Sciatic nerve (tissue), 2 donors: ENCODE results near the gene MYO1E. TPM values are rescaled to one million over a fixed set of nuclear protein-coding genes. Genes with fewer than 3 reads are reported as not detected.

ENCODE experiments used
- ATAC-seq: fragments of 200-7000 bp; cut with Tn5 transposase; one replicate; pipeline ENCODE4 v1.9.1; 2020; ENCODE audit warnings: mild to moderate bottlenecking, moderate library complexity
- DNase-seq: peaks from one replicate; pipeline ENCODE4 v3.0.0-alpha.2; 2020; ENCODE audit warnings: low spot score
- intact Hi-C: fragments of 100-400 bp; cut with DNase I; formaldehyde crosslinking; loops from one replicate; pipeline ENCODE4 v1.14.2; 2022
- total RNA-seq: library from RNA; stranded (reverse); fragmentation: NEBNext Ultra II Directional; extraction: Animal tissue kit (Norgen Biotek cat#: 25700); gene quantifications from one replicate; pipeline ENCODE4 v1.2.1, GENCODE V29; 2021
- donor health status: DM: no; HTN: no; CAD: no.
- donor health status: DM: no; HTN: no; CAD: no.

Gene MYO1E
- total RNA-seq, 1 donor from 2014 or later = 146 TPM

DNA sequence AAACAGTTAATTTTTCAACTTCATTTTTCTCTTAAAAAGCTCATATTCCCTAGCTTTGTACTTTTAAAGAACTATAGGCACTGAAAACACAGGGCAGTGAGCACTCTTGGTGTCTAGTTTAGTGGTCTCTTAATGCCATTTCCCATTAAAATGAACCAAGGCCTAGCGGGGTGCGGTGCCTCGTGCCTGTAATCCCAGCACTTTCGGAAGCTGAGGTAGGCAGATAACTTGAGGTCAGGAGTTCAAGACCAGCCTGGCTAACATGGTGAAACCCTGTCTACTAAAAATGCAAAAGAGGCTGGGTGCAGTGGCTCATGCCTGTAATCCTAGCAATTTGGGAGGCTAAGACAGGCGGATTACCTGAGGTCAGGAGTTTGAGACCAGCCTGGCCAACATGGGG lies 120.5 kb downstream of the MYO1E start:
- intact Hi-C loops = no loop called here
- ATAC-seq (no peak), DNase-seq (no peak)

DNA sequence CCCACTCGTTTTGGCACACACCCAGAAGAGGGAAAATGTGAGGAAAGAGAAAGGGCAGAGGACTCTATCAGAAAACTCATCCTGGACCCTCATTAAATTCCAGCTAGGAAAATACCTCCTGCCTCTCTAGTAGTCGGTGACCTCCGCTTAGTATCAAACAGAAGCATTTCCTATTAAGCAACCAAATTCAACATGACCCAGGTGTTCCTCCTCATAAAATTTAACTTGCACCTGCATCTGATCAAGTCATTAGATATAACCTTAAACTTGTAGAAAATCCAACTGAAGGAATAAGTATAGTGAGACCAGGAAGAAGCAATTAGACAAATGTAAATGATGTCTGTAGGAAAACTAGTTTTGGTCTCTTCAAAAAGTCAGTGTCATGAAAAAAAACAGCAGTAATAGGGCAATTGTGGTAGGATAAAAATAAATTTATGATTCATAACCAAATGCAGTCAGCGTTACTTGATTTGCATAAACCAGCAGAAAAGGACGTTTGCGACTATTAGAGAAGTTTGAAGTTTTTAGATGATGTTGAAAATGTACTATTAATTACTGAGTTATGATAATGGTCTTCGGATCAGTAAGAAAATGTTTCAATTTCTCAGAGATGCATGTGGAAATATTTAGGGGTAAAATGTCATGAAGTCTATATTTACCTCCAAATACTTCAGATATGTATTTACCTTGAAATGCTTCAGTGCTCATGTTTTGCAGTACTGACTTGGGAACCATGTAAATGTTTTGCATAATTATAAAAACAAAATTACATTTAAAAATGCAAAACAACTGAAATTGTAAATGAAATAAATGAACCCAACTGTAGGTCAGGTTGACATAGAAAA lies 121.4 kb downstream of the MYO1E start:
- intact Hi-C loops = no loop called here
- ATAC-seq (no peak), DNase-seq (no peak)

DNA sequence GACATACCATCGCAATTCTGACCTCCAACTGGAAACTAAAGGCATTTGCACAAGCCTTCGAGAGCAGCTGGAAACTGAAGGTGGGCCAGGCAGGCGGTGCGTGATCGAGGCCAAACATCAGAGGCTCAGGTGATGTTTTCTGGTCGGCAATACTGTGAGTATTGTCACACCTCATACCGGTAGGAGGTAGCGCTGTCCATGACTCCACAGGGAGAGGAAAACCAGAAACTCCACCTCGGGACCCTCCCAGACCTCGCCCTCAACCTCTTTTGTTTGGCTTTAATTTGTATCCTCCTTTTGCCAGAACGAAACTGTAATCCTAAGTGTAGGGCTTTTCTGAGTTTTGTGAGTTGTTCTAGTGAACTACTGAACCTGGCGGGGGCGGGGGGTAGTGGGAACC lies 122.4 kb downstream of the MYO1E start:
- ATAC-seq (no peak), DNase-seq (no peak)
- intact Hi-C loops = no loop called here

DNA sequence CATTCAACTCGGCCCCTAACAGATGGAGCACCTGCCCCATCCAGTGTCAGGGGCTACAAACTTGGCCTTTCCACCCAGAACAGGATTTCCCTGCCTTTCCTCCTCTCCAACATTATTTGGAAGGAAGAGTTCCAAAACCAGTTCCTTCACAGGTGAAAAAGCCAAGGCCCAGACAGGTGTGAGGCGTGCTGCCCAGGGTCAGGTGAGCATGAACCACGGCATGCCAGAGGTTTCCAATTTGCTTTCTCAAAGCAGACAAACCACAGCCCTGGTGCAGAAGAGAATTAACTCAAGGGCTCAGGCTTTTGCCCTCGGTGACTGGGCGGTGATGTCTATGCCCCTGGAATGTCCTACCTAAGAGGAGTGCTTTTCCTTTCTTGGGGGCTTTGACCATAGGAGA lies 122.9 kb downstream of the MYO1E start:
- DNase-seq (no peak), ATAC-seq (no peak)
- intact Hi-C loops = no loop called here

DNA sequence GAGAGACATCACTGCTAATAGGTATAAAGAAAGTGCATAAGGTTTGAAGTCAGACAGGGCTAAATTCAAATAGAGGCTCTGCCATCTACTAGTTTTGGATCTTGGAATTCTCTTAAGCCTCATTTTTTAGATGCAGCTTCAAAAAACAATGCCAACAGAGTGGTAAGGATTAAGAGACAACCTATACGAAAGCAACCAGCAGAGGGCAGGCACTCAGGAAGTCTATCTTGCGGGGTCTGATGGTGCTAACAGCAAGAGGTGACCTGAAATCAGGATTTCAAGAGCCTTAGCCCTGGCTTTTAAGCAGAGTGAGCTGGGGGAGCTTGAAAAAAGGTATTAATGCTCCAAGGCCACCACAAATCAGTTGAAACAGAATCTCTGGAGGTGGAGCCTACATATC lies 125.3 kb downstream of the MYO1E start:
- ATAC-seq = peak; percentile 76
- intact Hi-C loops = no loop called here

DNA sequence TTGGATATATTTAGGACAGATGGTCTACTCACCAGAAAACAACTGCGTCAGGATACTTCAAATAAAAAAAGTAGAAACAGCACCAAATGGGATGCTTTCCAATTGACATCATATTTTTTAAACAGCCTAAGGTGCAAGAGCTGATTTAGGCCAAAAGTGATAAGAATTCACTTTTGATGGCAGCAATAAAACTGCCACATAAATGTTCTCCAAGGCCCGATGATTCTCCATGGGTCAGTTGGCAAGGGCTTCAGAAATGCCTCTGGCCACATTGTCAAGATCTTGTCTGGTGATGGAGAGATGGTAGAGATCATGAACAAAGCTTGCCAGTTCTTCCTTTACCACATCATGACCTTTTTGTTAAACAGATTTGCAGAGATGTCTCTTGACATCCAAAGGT lies 127.1 kb downstream of the MYO1E start:
- DNase-seq (no peak), ATAC-seq (no peak)
- intact Hi-C loops = no loop called here

More for the DNA sequence above, 125.3 kb downstream of the MYO1E start:
- peak; percentile 69 for DNase-seq

DNA sequence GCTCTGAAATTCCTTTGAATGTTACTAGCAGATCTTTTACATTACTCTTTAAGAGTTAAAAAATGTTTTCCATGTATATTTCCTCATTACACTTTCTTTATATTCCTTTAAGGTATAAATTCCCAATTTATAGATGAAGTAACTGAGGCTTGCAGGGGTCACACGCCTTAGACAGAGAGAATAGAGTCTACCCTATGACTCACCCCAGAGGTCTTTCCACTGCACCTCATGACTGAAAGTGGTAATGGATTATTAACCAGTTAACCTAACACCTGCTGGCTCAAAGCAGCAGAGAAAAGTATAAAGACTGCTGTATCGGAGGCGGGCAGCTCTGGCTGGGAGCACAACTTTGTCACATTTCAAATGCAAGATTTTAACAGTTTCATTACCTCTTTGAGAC lies 128.3 kb downstream of the MYO1E start:
- ATAC-seq (no peak), DNase-seq (no peak)
- intact Hi-C loops = no loop called here

DNA sequence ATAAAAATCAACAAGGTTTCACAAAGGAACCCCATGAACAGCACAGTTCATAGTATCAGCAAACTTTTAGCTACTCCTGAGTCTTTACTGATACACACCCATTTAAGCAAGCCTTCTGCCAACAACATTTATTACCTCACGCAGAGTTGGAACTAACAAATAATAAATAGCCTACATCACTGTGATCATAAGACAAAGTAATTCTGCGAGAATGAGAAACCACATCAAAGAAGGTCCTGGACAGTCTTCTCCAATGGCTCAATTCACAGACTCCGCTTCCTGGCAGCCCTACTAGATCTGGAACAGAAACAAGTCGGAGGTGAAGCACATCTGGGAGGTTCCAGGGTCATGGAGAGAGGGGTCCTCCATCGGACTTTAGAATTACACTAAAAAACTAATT lies 129.0 kb downstream of the MYO1E start:
- DNase-seq (no peak), ATAC-seq (no peak)
- intact Hi-C loops = no loop called here

DNA sequence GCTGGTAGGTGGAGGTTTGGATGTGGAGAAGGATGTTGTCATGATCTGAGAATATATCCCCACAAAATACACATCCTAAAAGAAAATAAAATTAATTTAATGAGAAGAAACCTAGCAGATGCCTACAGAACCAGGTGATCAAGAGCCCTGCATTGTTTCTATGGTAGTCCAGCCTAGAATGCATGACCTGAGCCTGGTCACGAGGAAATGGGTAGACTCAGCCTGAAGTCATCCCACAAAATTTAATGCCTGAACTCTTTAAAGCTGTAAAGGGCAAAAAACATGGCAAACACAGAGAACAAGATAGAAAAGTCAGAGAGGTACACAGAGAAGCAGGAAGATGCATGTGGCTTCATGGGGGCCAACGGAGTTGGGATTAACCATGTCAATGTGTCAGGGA lies 130.0 kb downstream of the MYO1E start:
- DNase-seq (no peak), ATAC-seq (no peak)
- intact Hi-C loops = no loop called here

DNA sequence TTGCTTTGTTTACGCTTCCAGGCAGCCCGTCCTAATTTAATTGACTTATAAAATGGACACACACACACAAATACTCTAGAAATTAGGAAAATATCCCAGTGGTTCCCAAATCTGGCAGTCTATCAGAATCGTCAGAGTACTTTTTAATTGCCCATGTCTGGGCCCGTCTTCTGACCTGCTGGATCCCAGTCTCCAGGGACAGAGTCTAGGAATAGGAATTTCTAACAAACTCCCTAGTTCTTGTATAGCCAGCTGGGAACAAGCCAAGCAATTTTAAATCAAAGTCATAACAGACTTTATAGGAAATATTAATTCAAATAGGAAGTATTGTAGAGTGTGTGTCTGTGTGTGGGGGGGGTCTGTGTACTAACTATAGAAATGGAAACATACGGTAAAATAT lies 132.6 kb downstream of the MYO1E start:
- intact Hi-C loops = no loop called here
- DNase-seq (no peak), ATAC-seq (no peak)

DNA sequence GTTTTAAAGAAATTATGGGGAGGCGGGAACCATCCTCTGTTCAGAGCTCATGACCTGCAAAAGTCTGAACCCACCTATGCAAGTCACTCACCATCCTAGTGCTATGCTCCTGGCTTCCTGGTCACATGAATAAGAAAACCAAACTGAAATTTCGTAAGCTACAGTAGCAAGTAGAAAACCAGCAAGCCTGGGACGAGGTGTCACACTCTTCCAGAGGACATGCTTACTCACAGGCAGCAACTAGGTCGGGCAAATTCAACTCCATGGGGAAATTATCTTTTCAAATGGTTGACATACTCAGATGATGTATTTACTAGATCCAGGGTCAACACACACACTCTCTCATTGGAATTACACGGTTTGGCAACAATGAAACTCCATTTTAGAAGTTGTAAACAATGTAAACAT lies 134.7 kb downstream of the MYO1E start:
- ATAC-seq = no peak
- intact Hi-C loops = no loop called here

DNA sequence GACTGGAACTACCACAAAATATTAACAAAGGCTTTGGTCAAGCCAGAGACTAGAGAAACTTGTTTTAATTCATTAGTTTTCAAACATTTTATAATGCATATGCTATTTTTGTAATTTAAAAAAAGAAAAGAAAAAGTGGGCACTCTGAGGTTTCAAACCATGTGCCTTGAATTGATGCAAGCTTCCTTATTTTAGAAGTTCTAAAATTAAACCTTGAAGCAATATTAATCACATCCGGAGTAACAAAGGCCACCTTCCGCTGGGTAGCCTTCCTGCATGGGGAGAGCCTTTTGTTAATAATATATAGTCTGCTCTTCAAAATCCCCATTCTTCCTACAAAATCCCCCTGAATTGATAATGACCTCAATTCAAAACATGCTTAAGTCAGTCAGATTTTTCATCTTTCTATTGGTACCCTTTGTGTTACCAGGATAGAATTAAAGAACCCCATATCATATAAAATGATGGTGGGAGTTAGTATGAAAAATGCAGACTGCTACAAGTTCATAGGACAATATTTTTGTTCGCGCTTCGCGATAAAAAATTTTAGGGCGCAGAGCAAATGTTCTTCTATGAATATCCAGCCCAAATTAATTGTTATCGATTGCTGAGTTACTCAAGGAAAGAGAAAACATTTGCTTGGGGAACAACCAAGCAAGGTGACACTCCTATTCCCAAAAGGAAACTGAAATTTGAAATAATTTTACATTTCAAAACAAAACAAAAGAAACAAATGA lies 135.4 kb downstream of the MYO1E start:
- no peak for DNase-seq
- no peak for ATAC-seq

More for the DNA sequence above, 134.7 kb downstream of the MYO1E start:
- DNase-seq = no peak

DNA sequence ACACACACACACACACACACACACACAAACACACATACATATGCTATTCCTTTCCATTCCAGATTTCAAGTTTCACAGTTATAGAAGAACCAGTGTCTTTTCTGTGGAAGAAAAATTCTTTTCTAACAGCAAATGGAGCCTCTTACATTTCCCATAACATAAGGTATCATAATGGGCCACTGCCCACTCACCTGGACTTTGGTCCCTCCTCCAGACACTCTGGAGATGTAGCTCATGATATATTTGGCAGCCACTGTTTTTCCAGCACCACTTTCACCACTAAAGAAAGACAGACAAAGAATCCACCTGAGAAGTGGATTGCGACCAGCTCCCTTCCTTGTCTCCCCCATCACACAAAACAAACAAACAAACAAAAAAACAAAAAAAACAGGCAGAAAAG lies 136.3 kb downstream of the MYO1E start:
- intact Hi-C loops = no loop called here
- ATAC-seq (no peak), DNase-seq (no peak)

More for the DNA sequence above, 135.4 kb downstream of the MYO1E start:
- intact Hi-C loops = no loop called here

DNA sequence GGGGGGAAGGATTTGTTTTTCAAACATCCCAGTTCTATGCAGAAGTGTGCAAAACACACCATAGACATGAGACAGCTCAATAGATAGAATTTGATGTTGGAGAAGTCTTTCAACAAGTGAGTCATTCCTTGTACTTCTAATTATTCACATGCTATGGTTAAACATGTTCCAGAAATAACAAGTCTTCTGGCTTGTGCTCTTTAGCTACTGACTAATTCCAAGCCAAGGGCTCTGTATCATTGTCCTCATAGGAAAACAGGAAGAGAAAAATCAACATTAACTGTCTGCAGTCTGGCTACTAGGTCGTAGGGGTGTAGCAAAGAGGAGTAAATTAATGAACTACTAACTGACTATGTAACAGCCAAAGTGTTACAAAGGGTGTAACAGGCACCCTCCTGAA lies 140.2 kb downstream of the MYO1E start:
- intact Hi-C loops = no loop called here
- ATAC-seq (peak; percentile 81), DNase-seq (no peak)

DNA sequence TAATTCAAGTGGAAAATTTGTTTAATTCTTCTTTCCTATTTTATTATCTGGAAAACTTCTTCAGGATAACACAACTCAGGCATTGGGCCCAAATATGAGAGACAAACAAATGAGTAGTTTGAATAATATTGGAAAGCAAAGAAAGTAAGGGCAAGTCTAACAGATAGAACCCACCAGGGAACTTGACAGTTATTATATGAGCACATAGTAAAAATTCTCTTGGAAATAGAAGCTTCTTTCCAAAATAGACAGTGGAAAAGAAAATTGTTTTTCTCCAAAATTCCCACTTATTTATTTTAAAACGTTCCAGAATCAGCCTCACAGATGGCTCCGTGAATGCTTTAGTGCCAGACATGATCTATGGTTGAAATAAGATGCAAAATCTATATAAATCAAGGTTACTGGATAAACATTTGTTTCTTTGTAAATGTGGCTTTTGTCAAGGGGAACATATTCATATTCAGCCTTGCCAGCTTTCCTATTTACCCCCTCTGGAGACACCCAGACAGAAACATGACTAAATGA lies 142.1 kb downstream of the MYO1E start:
- intact Hi-C loops = no loop called here
- ATAC-seq = no peak
- DNase-seq = no peak

DNA sequence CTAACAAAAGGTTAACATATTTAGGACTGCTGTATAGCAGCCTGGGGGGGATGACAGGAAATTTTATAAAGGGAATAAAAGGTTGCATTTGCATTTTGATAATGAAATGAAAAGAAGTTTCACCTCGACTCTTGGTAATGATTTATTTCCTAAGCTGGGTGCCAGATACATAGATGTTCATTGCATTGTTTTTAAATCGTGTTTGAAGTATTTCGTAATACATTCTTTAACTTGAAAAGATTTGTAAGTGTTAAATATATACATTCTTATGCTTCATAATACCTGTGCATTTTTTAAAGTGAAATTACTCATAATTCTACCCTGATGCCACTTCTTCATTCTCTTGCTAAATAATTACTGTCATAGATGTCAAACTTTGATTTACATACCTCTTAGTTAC lies 143.2 kb downstream of the MYO1E start:
- intact Hi-C loops = no loop called here
- DNase-seq (no peak), ATAC-seq (no peak)

DNA sequence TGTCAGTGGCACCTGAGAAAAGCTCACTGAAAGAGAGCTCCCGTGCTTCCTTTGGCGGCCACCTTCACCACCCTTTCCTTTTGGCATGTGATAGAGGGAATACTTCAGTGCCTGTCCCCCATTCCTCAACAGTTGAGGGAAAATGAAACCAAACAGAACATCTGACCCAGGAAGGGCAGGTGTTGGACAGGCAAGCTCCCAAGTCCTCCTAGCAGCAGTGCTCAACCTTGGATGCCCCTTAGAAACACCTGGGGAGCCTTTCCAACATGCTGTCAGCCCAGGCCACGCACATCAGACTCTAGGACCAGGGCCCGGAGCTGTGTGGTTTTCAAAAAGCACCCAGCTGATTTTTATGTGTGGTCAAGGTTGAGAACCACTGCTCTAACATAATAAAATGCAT lies 143.7 kb downstream of the MYO1E start:
- intact Hi-C loops = no loop called here
- no peak for DNase-seq

DNA sequence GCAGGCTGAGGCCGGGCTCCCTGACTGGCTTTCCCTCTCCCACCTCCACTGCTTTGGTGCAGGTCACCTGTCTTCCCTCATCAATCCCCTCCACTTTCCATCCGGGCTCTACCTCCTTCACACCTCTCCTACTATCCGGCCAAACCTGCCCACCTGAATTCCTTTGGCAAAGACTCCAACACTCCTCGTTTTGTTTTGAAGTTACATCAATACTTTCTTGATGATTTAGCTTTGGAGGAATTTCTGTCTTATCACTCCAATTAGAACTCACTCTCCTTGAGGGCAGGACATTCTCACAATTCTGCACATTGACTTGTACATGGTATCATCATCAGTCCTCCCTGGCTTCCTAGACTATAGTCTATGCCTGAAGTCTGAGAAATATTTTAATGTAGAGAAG lies 145.7 kb downstream of the MYO1E start:
- no peak for ATAC-seq
- no peak for DNase-seq
- intact Hi-C loops = no loop called here

More for the DNA sequence above, 143.7 kb downstream of the MYO1E start:
- ATAC-seq = no peak

DNA sequence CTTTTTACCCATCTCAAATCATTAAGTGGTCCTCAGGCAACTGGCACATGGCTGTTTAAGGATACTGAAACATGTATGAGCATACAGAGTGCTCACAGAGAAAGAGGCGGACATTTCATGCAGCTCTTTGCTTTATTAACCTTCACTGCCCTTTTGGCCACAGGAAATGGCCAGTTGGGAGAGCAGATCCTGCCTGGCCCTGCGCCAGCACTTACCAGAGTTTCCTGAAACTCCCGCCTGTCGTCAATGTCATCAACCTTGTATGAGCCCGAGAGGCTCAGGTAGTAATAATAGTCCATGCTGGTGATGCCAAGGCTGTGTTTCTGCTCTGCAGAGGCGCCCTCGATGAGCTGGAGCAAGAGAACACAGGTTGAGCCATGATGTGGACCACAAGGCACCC lies 148.2 kb downstream of the MYO1E start:
- ATAC-seq (no peak), DNase-seq (no peak)
- intact Hi-C loops = no loop called here

DNA sequence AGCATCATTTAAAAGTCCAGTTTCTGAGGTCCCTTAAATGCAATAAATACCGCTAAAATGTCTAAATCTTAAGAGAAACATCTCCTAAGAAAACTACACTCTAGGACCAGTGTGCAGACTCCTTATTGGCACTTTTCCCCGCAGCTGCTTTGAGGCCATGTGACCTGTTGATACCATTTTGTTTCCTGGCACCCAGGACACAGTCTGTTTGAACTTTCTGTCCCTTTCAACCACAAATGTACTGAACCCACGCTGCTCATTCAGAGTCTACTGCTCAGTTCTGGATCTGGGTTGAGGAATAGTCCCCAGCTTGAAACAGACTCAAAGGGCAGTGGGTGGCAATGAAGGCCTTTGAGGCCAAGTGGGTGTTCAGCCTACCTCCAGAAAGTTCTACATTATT lies 148.9 kb downstream of the MYO1E start:
- DNase-seq (no peak), ATAC-seq (no peak)
- intact Hi-C loops = no loop called here
